Aorta (tissue), 5 donors: ENCODE data around the gene KCTD17. TPM values are rescaled to one million over a fixed set of nuclear protein-coding genes. Genes with fewer than 3 reads are reported as not detected.

ENCODE experiments used
- ATAC-seq: fragments of 200-7000 bp; cut with Tn5 transposase; one replicate; pipeline ENCODE4 v1.9.1; 2022; ENCODE audit warnings: moderate library complexity; ENCODE audit not compliant: low FRiP score
- DNase-seq, 2 donors: peaks; one replicate each; pipeline ENCODE4 v3.0.0-alpha.2; 2020
- H3K27ac ChIP-seq, 2 donors: one replicate each; pipeline ENCODE4 v1.5.1; 2013; ENCODE audit warnings: low read length in 2 of 2, mild to moderate bottlenecking in 2 of 2, moderate library complexity in 2 of 2, control low read depth in 1 of 2, inconsistent platforms in 1 of 2, low read depth in 1 of 2
- H3K27me3 ChIP-seq, 2 donors: one replicate each; pipeline ENCODE4 v1.6.1; 2013; ENCODE audit warnings: control low read depth in 1 of 2, low read length in 1 of 2, mild to moderate bottlenecking in 1 of 2, moderate library complexity in 1 of 2; ENCODE audit not compliant: insufficient read depth in 2 of 2, control insufficient read depth in 1 of 2
- H3K36me3 ChIP-seq, 2 donors: one replicate each; pipeline ENCODE4 v1.6.1; 2013; ENCODE audit warnings: control low read depth in 1 of 2, low read length in 1 of 2, mild to moderate bottlenecking in 1 of 2; ENCODE audit not compliant: insufficient read depth in 2 of 2, control insufficient read depth in 1 of 2
- H3K4me1 ChIP-seq, 2 donors: one replicate each; pipeline ENCODE4 v1.6.1; 2013; ENCODE audit warnings: low read length in 2 of 2, control low read depth in 1 of 2, mild to moderate bottlenecking in 1 of 2, moderate library complexity in 1 of 2; ENCODE audit not compliant: insufficient read depth in 2 of 2, control insufficient read depth in 1 of 2
- H3K4me3 ChIP-seq, 2 donors: one replicate each; pipeline ENCODE4 v1.5.1; 2013; ENCODE audit warnings: low read length in 2 of 2, control low read depth in 1 of 2, mild to moderate bottlenecking in 1 of 2
- H3K9me3 ChIP-seq: one replicate; pipeline ENCODE4 v1.6.1; 2013; ENCODE audit warnings: mild to moderate bottlenecking, low read length; ENCODE audit not compliant: control insufficient read depth
- WGBS, 2 donors: extraction: QIAGEN DNeasy Blood & Tissue Kit; methylation state at CpG; one replicate each; pipeline ENCODE4 v1.1.7; 2013; 5-methylcytosine and 5-hydroxymethylcytosine counted together
- intact Hi-C, 2 donors: fragments of 100-400 bp; cut with DNase I; formaldehyde crosslinking; loops; one replicate each; pipeline versions ENCODE4 v1.14.2 to v1.15.0; 2022
- polyA plus RNA-seq, 2 donors: library from polyadenylated mRNA; stranded (reverse); fragments of 200-250 nt; gene quantifications; one replicate each; pipeline ENCODE4 v1.2.3, GENCODE V29; 2013
- total RNA-seq, 2 donors: library from RNA; stranded (reverse); fragmentation: NEBNext Ultra II Directional; extraction: Animal tissue kit (Norgen Biotek cat#: 25700); gene quantifications; one replicate each; pipeline ENCODE4 v1.2.1, GENCODE V29; 2021
- donor health status: healthy with polysubstance abuse.
- donor health status: Bipolar disorder and iron deficiency.
- donor health status: DM: no; HTN: no; CAD: no.
- donor health status: DM: no; HTN: no; CAD: no.
- donor health status: DM: yes; HTN: yes; CAD: no.

Gene KCTD17
- total and polyA plus RNA-seq, 4 donors = 15.2 to 27.5 (median 20.7) TPM

GRCh38 chr22:37011472-37011871 lies 40.1 kb upstream of the KCTD17 start:
- Histone ChIP-seq H3K9me3 (no peaks in the 10 kb centered on the region), H3K4me3 (no peak overlapping the region), H3K36me3 (no peaks in the 10 kb centered on the region), H3K27ac (no peak overlapping the region), H3K4me1 (no peaks in the 10 kb centered on the region), H3K27me3 (no peaks in the 10 kb centered on the region)
- WGBS, 2 donors = 94 to 95% methylated on average over 3 of the region's 3 CpGs
- intact Hi-C loops = no loop called here
- DNase-seq = no peak
- ATAC-seq = no peak

GRCh38 chr22:37012262-37012904 lies 39.2 kb upstream of the KCTD17 start:
- intact Hi-C loops = no loop called here
- H3K27ac ChIP-seq = no peak overlapping the region
- H3K27me3 ChIP-seq = no peaks in the 10 kb centered on the region
- WGBS, 2 donors = 73% methylated on average over 9 of the region's 9 CpGs
- no peaks in the 10 kb centered on the region for H3K36me3 ChIP-seq
- DNase-seq (no peak), ATAC-seq (no peak)
- H3K9me3 ChIP-seq = no peaks in the 10 kb centered on the region
- no peaks in the 10 kb centered on the region for H3K4me1 ChIP-seq
- no peak overlapping the region for H3K4me3 ChIP-seq

- Histone ChIP-seq H3K36me3 (no peaks in the 10 kb centered on the region), H3K27me3 (no peaks in the 10 kb centered on the region), H3K27ac (no peak overlapping the region), H3K9me3 (no peaks in the 10 kb centered on the region), H3K4me1 (peaks cover 0 to 1% of the 10 kb centered on the region in 2 donors), H3K4me3 (no peak overlapping the region)
- WGBS, 2 donors = 77 to 90% methylated on average over 10 of the region's 10 CpGs
- intact Hi-C loops = no loop called here
- DNase-seq (no peak), ATAC-seq (no peak)
Measured at GRCh38 chr22:37012956-37013355, 38.6 kb upstream of the KCTD17 start.

- H3K27ac ChIP-seq = no peak overlapping the region
- ATAC-seq (no peak), DNase-seq (no peak)
- WGBS, 2 donors = 83 to 87% methylated on average over 4 of the region's 4 CpGs
- H3K9me3 ChIP-seq = no peaks in the 10 kb centered on the region
- H3K4me1 ChIP-seq = peaks cover 0 to 3% of the 10 kb centered on the region in 2 donors
- H3K27me3 ChIP-seq = no peaks in the 10 kb centered on the region
- intact Hi-C loops = no loop called here
- no peaks in the 10 kb centered on the region for H3K36me3 ChIP-seq
- H3K4me3 ChIP-seq = no peak overlapping the region
Measured at GRCh38 chr22:37014415-37014806, 37.1 kb upstream of the KCTD17 start.

- Histone ChIP-seq H3K9me3 (no peaks in the 10 kb centered on the region), H3K27me3 (no peaks in the 10 kb centered on the region), H3K4me3 (no peak overlapping the region), H3K36me3 (no peaks in the 10 kb centered on the region), H3K4me1 (peaks cover 0 to 3% of the 10 kb centered on the region in 2 donors), H3K27ac (no peak overlapping the region)
- no peak for ATAC-seq
- intact Hi-C loops = no loop called here
- no peak for DNase-seq
- WGBS, 2 donors = 81 to 86% methylated on average over 12 of the region's 12 CpGs
Measured at GRCh38 chr22:37014835-37015586, 36.5 kb upstream of the KCTD17 start.

- 88 to 94% methylated on average over 4 of the region's 4 CpGs for WGBS, 2 donors
- Histone ChIP-seq H3K4me3 (no peak overlapping the region), H3K36me3 (no peaks in the 10 kb centered on the region), H3K27ac (no peak overlapping the region), H3K9me3 (no peaks in the 10 kb centered on the region), H3K27me3 (no peaks in the 10 kb centered on the region), H3K4me1 (peaks cover 0 to 3% of the 10 kb centered on the region in 2 donors)
- no peak for DNase-seq
- intact Hi-C loops = no loop called here
- no peak for ATAC-seq
Measured at GRCh38 chr22:37015587-37015878, 36.0 kb upstream of the KCTD17 start.

GRCh38 chr22:37016134-37016910 lies 35.2 kb upstream of the KCTD17 start:
- Histone ChIP-seq H3K27me3 (no peaks in the 10 kb centered on the region), H3K9me3 (no peaks in the 10 kb centered on the region), H3K4me1 (peaks cover 0 to 3% of the 10 kb centered on the region in 2 donors), H3K4me3 (no peak overlapping the region), H3K36me3 (no peaks in the 10 kb centered on the region), H3K27ac (no peak overlapping the region)
- 94 to 95% methylated on average over 14 of the region's 14 CpGs for WGBS, 2 donors
- ATAC-seq = no peak
- DNase-seq = no peak
- intact Hi-C loops = no loop called here

GRCh38 chr22:37017356-37017755 lies 34.2 kb upstream of the KCTD17 start:
- H3K4me3 ChIP-seq = no peak overlapping the region
- intact Hi-C loops = no loop called here
- DNase-seq (peak in 1 of 2 donors; percentile 54), ATAC-seq (no peak)
- no peaks in the 10 kb centered on the region for H3K9me3 ChIP-seq
- 71 to 72% methylated on average over 10 of the region's 10 CpGs for WGBS, 2 donors
- no peaks in the 10 kb centered on the region for H3K36me3 ChIP-seq
- H3K27me3 ChIP-seq = no peaks in the 10 kb centered on the region
- peaks cover 0 to 3% of the 10 kb centered on the region in 2 donors for H3K4me1 ChIP-seq
- H3K27ac ChIP-seq = no peak overlapping the region
